IMR-90 (cell line): ENCODE results near the gene COL15A1. TPM values are rescaled to one million over a fixed set of nuclear protein-coding genes. Genes with fewer than 3 reads are reported as not detected.

Source experiments
- ATAC-seq: fragments of 200-7000 bp; cut with Tn5 transposase; 2 replicates; pipeline ENCODE4 v1.9.1; 2020; ENCODE audit warnings: low read depth, mild to moderate bottlenecking, moderate library complexity
- BruUV-seq: library from RNA; stranded (reverse); fragments of 400-500 nt; replicated peaks from 2 replicates; lab custom pipeline; 2021; lab: Mats Ljungman, UMichigan
- CTCF ChIA-PET: fragments of 300-600 bp; formaldehyde crosslinking; extraction: SDS; loops from one replicate; lab custom pipeline; 2021; ENCODE audit warnings: antibody characterized with exemption; lab: Yijun Ruan, JAX
- POLR2A ChIA-PET: fragments of 300-600 bp; sonication (Branson Sonifier 250); formaldehyde crosslinking; loops from one replicate; lab custom pipeline; 2022; ENCODE audit warnings: antibody characterized with exemption; ENCODE audit not compliant: unreplicated experiment; lab: Charles Lee
- DNase-seq: peaks from one replicate; pipeline ENCODE4 v3.0.0; 2013
- H2AFZ ChIP-seq: replicated peaks from 2 replicates; pipeline ENCODE3; 2013; ENCODE audit warnings: low read length, mild to moderate bottlenecking; ENCODE audit not compliant: poor library complexity
- H2AK5ac ChIP-seq: 2 replicates; pipeline ENCODE4 v1.6.1; 2013; ENCODE audit warnings: low read depth, low read length, inconsistent platforms
- H2AK9ac ChIP-seq: replicated peaks from 2 replicates; pipeline ENCODE3; 2013; ENCODE audit warnings: mild to moderate bottlenecking, low read depth, low read length, moderate library complexity; ENCODE audit not compliant: poor library complexity
- H2BK120ac ChIP-seq: 2 replicates; pipeline ENCODE4 v1.6.1; 2013; ENCODE audit warnings: low read depth, low read length, inconsistent platforms
- H2BK15ac ChIP-seq: 3 replicates; pipeline ENCODE4 v1.6.1; 2013; ENCODE audit warnings: low read depth, low read length, inconsistent platforms
- H2BK20ac ChIP-seq: 2 replicates; pipeline ENCODE4 v1.6.1; 2013; ENCODE audit warnings: low read depth, mild to moderate bottlenecking, inconsistent platforms, low read length, moderate library complexity
- H2BK5ac ChIP-seq: 2 replicates; pipeline ENCODE4 v1.6.1; 2013; ENCODE audit warnings: mild to moderate bottlenecking, low read depth, low read length, inconsistent platforms; ENCODE audit not compliant: poor library complexity, severe bottlenecking
- H3K14ac ChIP-seq: replicated peaks from 2 replicates; pipeline ENCODE4 v1.6.1; 2013; ENCODE audit warnings: low read depth, low read length, inconsistent platforms
- H3K18ac ChIP-seq: 2 replicates; pipeline ENCODE4 v1.6.1; 2013; ENCODE audit warnings: low read depth, low read length, control low read depth
- H3K23ac ChIP-seq: 2 replicates; pipeline ENCODE4 v1.6.1; 2013; ENCODE audit warnings: low read depth, low read length, inconsistent platforms
- H3K27ac ChIP-seq: 2 replicates; pipeline ENCODE4 v1.5.1; 2013; ENCODE audit warnings: mild to moderate bottlenecking, control low read depth, low read length; ENCODE audit not compliant: insufficient read depth
- H3K27me3 ChIP-seq: 2 replicates; pipeline ENCODE4 v1.6.1; 2013; ENCODE audit warnings: low read length; ENCODE audit not compliant: control insufficient read depth, insufficient read depth
- H3K36me3 ChIP-seq: 2 replicates; pipeline ENCODE4 v1.6.1; 2013; ENCODE audit warnings: low read length, mixed read lengths; ENCODE audit not compliant: control insufficient read depth, insufficient read depth
- H3K4ac ChIP-seq: 2 replicates; pipeline ENCODE4 v1.6.1; 2013; ENCODE audit warnings: low read depth, low read length, inconsistent platforms
- H3K4me1 ChIP-seq: 2 replicates; pipeline ENCODE4 v1.6.1; 2013; ENCODE audit warnings: low read length, mixed read lengths; ENCODE audit not compliant: control insufficient read depth, insufficient read depth
- H3K4me2 ChIP-seq: 2 replicates; pipeline ENCODE4 v1.6.1; 2013; ENCODE audit warnings: low read depth, mild to moderate bottlenecking, control low read depth, low read length, moderate library complexity
- H3K4me3 ChIP-seq: 2 replicates; pipeline ENCODE4 v1.5.1; 2013; ENCODE audit warnings: low read depth, mild to moderate bottlenecking, control low read depth, low read length, moderate library complexity; ENCODE audit not compliant: insufficient read depth
- H3K56ac ChIP-seq: 2 replicates; pipeline ENCODE4 v1.6.1; 2013; ENCODE audit warnings: low read length, inconsistent platforms; ENCODE audit not compliant: insufficient read depth; ENCODE audit errors: extremely low read depth
- H3K79me1 ChIP-seq, 2 experiments: 2 replicates each; pipeline ENCODE4 v1.6.1; 2013; ENCODE audit warnings: low read length in 2 of 2, inconsistent platforms in 1 of 2, low read depth in 1 of 2
- H3K9ac ChIP-seq: 2 replicates; pipeline ENCODE4 v1.6.1; 2013; ENCODE audit warnings: low read depth, low read length, control low read depth
- H3K9me1 ChIP-seq: 2 replicates; pipeline ENCODE4 v1.6.1; 2013; ENCODE audit warnings: low read length, inconsistent platforms; ENCODE audit not compliant: insufficient read depth
- H3K9me3 ChIP-seq: 2 replicates; pipeline ENCODE4 v1.6.1; 2013; ENCODE audit warnings: low read length; ENCODE audit not compliant: control insufficient read depth, insufficient read depth
- H4K20me1 ChIP-seq: 2 replicates; pipeline ENCODE4 v1.6.1; 2013; ENCODE audit warnings: low read length, inconsistent platforms; ENCODE audit not compliant: insufficient read depth
- H4K5ac ChIP-seq: 2 replicates; pipeline ENCODE4 v1.6.1; 2013; ENCODE audit warnings: mild to moderate bottlenecking, low read depth, low read length, control low read depth
- H4K8ac ChIP-seq, 2 experiments: 2 replicates each; pipeline ENCODE4 v1.6.1; 2013; ENCODE audit warnings: low read depth in 2 of 2, low read length in 2 of 2, control low read depth in 1 of 2, inconsistent platforms in 1 of 2
- H4K91ac ChIP-seq: 2 replicates; pipeline ENCODE4 v1.6.1; 2013; ENCODE audit warnings: low read depth, low read length, inconsistent platforms; ENCODE audit not compliant: insufficient read depth
- CEBPB ChIP-seq: IDR thresholded peaks from 2 replicates; pipeline ENCODE4 v1.6.1; 2012; ENCODE audit warnings: low read depth, low read length, improper control_type of control experiment
- CHD1 ChIP-seq: IDR thresholded peaks from 2 replicates; pipeline ENCODE4 v1.6.1; 2012; ENCODE audit warnings: low read depth, low read length, improper control_type of control experiment
- FOS ChIP-seq: fragments of 150-350 bp; IDR thresholded peaks from 2 replicates; pipeline ENCODE4 v1.6.1; 2016; ENCODE audit warnings: low read depth, low read length
- MAFK ChIP-seq: IDR thresholded peaks from 2 replicates; pipeline ENCODE4 v1.6.1; 2012; ENCODE audit warnings: low read depth, low read length, improper control_type of control experiment
- MXI1 ChIP-seq: IDR thresholded peaks from 2 replicates; pipeline ENCODE4 v1.6.1; 2012; ENCODE audit warnings: low read depth, mild to moderate bottlenecking, low read length, moderate library complexity, borderline replicate concordance
- POLR2A ChIP-seq: IDR thresholded peaks from 2 replicates; pipeline ENCODE4 v1.6.1; 2012; ENCODE audit warnings: mild to moderate bottlenecking, low read depth, low read length
- RAD21 ChIP-seq: IDR thresholded peaks from 2 replicates; pipeline ENCODE4 v1.6.1; 2012; ENCODE audit warnings: low read length, improper control_type of control experiment
- RCOR1 ChIP-seq: IDR thresholded peaks from 2 replicates; pipeline ENCODE4 v1.6.1; 2012; ENCODE audit warnings: mild to moderate bottlenecking, low read length, improper control_type of control experiment; ENCODE audit not compliant: insufficient replicate concordance
- RFX5 ChIP-seq: IDR thresholded peaks from 2 replicates; pipeline ENCODE4 v1.8.0; 2012; ENCODE audit warnings: low read depth, mild to moderate bottlenecking, low read length, moderate library complexity
- SMC3 ChIP-seq: fragments of 150-350 bp; IDR thresholded peaks from 2 replicates; pipeline ENCODE4 v1.6.1; 2016; ENCODE audit warnings: low read depth, mild to moderate bottlenecking, antibody characterized with exemption, low read length, moderate library complexity
- WGBS, 2 experiments: methylation state at CpG; one replicate each; pipeline versions ENCODE4 v1.1.5 to v1.1.7; 2013; ENCODE audit warnings: missing lambda C conversion rate in 2 of 2; ENCODE audit not compliant: insufficient read length in 1 of 2; ENCODE audit errors: extremely low coverage in 2 of 2; 5-methylcytosine and 5-hydroxymethylcytosine counted together
- dilution Hi-C: fragments of 300-500 bp; cut with HindIII; formaldehyde crosslinking; loops from one replicate; pipeline ENCODE4 v1.14.3; 2018; ENCODE audit warnings: low sequenced_read_pairs; ENCODE audit not compliant: unreplicated experiment
- in situ Hi-C: fragments of 300-500 bp; cut with MboI; formaldehyde crosslinking; loops from 3 replicates; pipeline ENCODE4 v1.14.3; 2019; ENCODE audit warnings: low sequenced_read_pairs, inconsistent platforms, mixed read lengths
- intact Hi-C: fragments of 100-400 bp; cut with micrococcal nuclease; formaldehyde crosslinking; loops from 2 replicates; pipeline ENCODE4 v1.10.0; 2022
- polyA plus RNA-seq, 3 experiments: library from polyadenylated mRNA; depleted of rRNA; stranded (reverse); fragments of >200 nt; gene quantifications; 2 replicates each; pipeline ENCODE4 v1.2.3, GENCODE V29; 2012; ENCODE audit warnings: low replicate concordance in 1 of 3
- total RNA-seq: library from RNA; depleted of rRNA; stranded (reverse); fragments of >200 nt; gene quantifications from 2 replicates; pipeline ENCODE4 v1.2.3, GENCODE V29; 2012
- TF ChIP-seq, protein P1 (sequence below): conservative IDR thresholded peaks from 2 replicates; pipeline ENCODE4 v1.5.1; 2012; ENCODE audit warnings: mild to moderate bottlenecking, low read depth, low read length, improper control_type of control experiment
- TF ChIP-seq, protein P2 (sequence below): fragments of 150-350 bp; IDR thresholded peaks from 2 replicates; pipeline ENCODE4 v1.6.1; 2017; ENCODE audit warnings: mild to moderate bottlenecking, antibody characterized with exemption, low read length, low read depth
- TF ChIP-seq, protein P3 (sequence below): fragments of 150-350 bp; IDR thresholded peaks from 2 replicates; pipeline ENCODE4 v1.6.1; 2016; ENCODE audit warnings: low read depth, mild to moderate bottlenecking, low read length, moderate library complexity, borderline replicate concordance

Gene COL15A1
- total and polyA plus RNA-seq, 2 of the 4 experiments (the other 2 are of a cell fraction), result 2.2 to 3.7 TPM

DNA sequence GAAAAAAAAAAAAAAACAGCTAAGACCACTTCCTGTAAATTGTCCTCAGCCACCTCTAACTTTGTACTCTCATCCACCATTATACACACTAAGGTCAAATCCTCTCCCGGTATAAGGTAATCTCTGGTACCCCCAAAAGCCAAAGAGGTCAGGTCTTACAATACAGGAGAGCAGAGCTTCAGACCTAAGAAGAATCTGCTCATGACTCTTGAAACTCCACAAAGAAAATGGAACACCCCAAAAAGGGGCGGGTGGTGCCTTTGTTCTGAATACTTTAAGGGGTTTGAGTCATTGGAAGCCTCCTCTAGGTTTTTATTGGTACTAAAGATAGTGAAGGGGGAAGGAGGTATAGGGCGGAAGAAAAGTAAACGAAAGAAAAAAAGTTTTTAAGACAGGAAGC, 69.8 kb downstream of the COL15A1 start:
- Histone ChIP-seq H4K8ac (peak overlapping the region in 1 of 2 experiments; percentile 15; a peak in 1 of 4 replicates), H2BK15ac (no peak overlapping the region), H3K23ac (no peak overlapping the region), H3K27me3 (no peaks in the 10 kb centered on the region), H2BK5ac (peak overlapping the region; percentile 41), H2AK5ac (no peak overlapping the region; the same call in 1 of the 2 replicates), H4K5ac (no peak overlapping the region; the same call in 1 of the 2 replicates), H2BK20ac (no peak overlapping the region), H3K9ac (no peak overlapping the region), H3K4me2 (no peak overlapping the region), H3K9me1 (peaks cover 7% of the 10 kb centered on the region; the same call in 1 of the 2 replicates), H4K91ac (0 out of 2 replicates have a peak overlapping the region, but pooled peaks have one; percentile 9), H2AFZ (no peak overlapping the region), H3K27ac (no peak overlapping the region), H3K14ac (peak overlapping the region; percentile 43; the same call in 1 of the 2 replicates), H3K79me1 (peaks cover 0 to 4% of the 10 kb centered on the region in 2 experiments; a peak in 2 of 4 replicates), H3K36me3 (peaks cover 31% of the 10 kb centered on the region), H3K4me1 (no peaks in the 10 kb centered on the region), H4K20me1 (no peaks in the 10 kb centered on the region), H2AK9ac (no peak overlapping the region), H3K18ac (peak overlapping the region; percentile 56; the same call in 1 of the 2 replicates), H2BK120ac (no peak overlapping the region), H3K4ac (no peak overlapping the region), H3K4me3 (no peak overlapping the region), H3K9me3 (peaks cover 7% of the 10 kb centered on the region), H3K56ac (no peak overlapping the region)
- no TSS peak for BruUV-seq
- TF ChIP-seq CEBPB (no peak), SMC3 (no peak), POLR2A (no peak), RAD21 (no peak), MXI1 (no peak), MAFK (no peak), RCOR1 (no peak), RFX5 (no peak), FOS (no peak), CHD1 (no peak)
- TF ChIP-seq, protein P1, sequence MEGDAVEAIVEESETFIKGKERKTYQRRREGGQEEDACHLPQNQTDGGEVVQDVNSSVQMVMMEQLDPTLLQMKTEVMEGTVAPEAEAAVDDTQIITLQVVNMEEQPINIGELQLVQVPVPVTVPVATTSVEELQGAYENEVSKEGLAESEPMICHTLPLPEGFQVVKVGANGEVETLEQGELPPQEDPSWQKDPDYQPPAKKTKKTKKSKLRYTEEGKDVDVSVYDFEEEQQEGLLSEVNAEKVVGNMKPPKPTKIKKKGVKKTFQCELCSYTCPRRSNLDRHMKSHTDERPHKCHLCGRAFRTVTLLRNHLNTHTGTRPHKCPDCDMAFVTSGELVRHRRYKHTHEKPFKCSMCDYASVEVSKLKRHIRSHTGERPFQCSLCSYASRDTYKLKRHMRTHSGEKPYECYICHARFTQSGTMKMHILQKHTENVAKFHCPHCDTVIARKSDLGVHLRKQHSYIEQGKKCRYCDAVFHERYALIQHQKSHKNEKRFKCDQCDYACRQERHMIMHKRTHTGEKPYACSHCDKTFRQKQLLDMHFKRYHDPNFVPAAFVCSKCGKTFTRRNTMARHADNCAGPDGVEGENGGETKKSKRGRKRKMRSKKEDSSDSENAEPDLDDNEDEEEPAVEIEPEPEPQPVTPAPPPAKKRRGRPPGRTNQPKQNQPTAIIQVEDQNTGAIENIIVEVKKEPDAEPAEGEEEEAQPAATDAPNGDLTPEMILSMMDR, result no peak
- TF ChIP-seq, protein P2, sequence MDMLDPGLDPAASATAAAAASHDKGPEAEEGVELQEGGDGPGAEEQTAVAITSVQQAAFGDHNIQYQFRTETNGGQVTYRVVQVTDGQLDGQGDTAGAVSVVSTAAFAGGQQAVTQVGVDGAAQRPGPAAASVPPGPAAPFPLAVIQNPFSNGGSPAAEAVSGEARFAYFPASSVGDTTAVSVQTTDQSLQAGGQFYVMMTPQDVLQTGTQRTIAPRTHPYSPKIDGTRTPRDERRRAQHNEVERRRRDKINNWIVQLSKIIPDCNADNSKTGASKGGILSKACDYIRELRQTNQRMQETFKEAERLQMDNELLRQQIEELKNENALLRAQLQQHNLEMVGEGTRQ, result no peak
- TF ChIP-seq, protein P3, sequence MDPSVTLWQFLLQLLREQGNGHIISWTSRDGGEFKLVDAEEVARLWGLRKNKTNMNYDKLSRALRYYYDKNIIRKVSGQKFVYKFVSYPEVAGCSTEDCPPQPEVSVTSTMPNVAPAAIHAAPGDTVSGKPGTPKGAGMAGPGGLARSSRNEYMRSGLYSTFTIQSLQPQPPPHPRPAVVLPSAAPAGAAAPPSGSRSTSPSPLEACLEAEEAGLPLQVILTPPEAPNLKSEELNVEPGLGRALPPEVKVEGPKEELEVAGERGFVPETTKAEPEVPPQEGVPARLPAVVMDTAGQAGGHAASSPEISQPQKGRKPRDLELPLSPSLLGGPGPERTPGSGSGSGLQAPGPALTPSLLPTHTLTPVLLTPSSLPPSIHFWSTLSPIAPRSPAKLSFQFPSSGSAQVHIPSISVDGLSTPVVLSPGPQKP, result no peak
- intact Hi-C loops (no loop called here), in situ Hi-C loops (no loop called here), dilution Hi-C loops (no loop called here)
- 100% methylated on average over 2 of the region's 4 CpGs; no CpG with 5 or more reads in 1 of the 2 experiments for WGBS, 2 experiments
- ATAC-seq (no peak), DNase-seq (no peak)
- POLR2A ChIA-PET, result interaction anchor here (0.6 kb wide), 1 partner anchor 13 kb away, joined by 5 read pairs; no protein-coding TSS in a partner anchor
- CTCF ChIA-PET, result interaction anchor here (1.1 to 1.3 kb wide), 4 partner anchors 11 to 152 kb away, joined by 3 to 7 read pairs (median 4); partner anchors contain the start of gene TGFBR1
